Measurements from ENCODE around the gene STARD9. TPM values are rescaled to one million over a fixed set of nuclear protein-coding genes. Genes with fewer than 3 reads are reported as not detected.

Gene STARD9
- total RNA-seq, 1 donor from 2014 or later = 16.4 TPM

DNA sequence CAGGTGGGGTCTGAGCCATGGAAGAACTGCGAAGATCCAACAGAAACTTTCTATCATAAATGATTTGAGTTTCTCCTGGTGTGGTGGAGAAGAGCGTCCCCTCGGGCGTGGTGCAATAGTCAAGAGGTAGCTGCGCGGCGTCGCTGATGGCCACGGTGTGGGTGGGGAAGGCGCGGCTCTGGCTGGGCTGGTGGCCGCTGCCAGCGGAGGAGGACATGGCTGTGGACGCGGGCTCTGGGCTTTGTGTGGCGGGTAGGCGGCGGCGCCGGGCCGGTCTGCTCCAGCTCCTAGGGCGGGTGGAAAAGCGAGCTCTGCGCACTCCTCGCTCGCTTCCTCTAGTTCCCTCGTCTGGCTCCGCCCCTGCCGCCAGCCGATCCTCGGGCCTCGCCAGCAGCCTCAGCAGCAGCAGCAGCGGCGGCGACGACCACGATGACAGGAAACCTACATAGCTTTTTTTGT lies 5.9 kb downstream of the STARD9 start:
- H3K27me3 Mint-ChIP-seq (ENCODE audit: low read depth) = peaks cover 3% of the 10 kb centered on the region
- H3K4me1 Mint-ChIP-seq = peaks cover 50% of the 10 kb centered on the region
- H3K36me3 Mint-ChIP-seq (ENCODE audit: low read depth) = no peaks in the 10 kb centered on the region
- H3K27ac Mint-ChIP-seq (ENCODE audit: unreplicated experiment) = peak overlapping the region; percentile 17
- TF ChIP-seq, protein P1, sequence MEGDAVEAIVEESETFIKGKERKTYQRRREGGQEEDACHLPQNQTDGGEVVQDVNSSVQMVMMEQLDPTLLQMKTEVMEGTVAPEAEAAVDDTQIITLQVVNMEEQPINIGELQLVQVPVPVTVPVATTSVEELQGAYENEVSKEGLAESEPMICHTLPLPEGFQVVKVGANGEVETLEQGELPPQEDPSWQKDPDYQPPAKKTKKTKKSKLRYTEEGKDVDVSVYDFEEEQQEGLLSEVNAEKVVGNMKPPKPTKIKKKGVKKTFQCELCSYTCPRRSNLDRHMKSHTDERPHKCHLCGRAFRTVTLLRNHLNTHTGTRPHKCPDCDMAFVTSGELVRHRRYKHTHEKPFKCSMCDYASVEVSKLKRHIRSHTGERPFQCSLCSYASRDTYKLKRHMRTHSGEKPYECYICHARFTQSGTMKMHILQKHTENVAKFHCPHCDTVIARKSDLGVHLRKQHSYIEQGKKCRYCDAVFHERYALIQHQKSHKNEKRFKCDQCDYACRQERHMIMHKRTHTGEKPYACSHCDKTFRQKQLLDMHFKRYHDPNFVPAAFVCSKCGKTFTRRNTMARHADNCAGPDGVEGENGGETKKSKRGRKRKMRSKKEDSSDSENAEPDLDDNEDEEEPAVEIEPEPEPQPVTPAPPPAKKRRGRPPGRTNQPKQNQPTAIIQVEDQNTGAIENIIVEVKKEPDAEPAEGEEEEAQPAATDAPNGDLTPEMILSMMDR (conservative IDR thresholded peaks at IDR 0.05) = no peak
- DNase-seq (ENCODE audit: low read depth, low spot score) = peak; percentile 73
- peak overlapping the region; percentile 84 for H3K4me3 Mint-ChIP-seq
- H3K9me3 Mint-ChIP-seq = no peaks in the 10 kb centered on the region

DNA sequence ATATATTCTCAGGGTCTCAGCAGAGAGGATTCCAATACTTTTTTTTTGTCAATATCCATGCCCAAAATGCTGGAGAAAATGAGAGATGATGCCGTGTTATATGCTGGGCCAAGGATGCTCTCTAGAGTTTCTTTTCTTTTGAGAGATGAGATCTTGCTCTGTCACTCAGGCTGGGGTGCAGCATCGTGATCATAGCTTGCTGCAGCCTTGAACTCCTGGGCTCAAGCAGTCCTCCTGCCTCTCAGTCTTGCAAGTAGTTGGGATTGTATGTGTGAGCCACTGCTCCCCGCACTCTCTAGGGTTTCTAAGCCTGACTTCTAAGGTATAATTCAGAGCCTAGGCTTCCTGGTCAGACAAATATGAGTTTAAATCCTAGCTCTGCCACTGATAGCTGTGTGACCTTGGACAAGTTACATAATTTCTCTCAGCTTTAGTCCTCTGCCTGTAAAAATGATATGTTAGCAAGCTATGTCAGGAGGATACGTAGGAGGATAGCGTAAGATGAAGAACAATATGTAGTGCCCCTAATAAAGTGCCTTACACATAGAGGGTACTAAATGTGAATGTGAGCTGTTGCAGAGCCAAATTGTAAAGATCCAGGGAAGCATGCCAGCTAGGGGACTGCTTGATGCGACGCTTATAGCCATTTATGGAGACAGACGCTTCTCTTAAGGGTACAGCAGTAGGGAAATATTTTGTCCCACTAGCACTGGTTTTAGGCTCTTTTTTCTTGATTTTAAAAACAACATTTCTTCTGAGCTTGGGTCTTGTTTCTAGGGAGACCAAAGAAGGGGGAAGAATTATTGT lies 7.4 kb downstream of the STARD9 start:
- Mint-ChIP-seq H3K27me3 (ENCODE audit: low read depth) (no peaks in the 10 kb centered on the region), H3K9me3 (no peaks in the 10 kb centered on the region), H3K27ac (ENCODE audit: unreplicated experiment) (peak overlapping the region; percentile 60), H3K4me3 (peak overlapping the region; percentile 2), H3K36me3 (ENCODE audit: low read depth) (no peaks in the 10 kb centered on the region), H3K4me1 (peaks cover 44% of the 10 kb centered on the region)
- DNase-seq (ENCODE audit: low read depth, low spot score) = no peak
- TF ChIP-seq, protein P1 (conservative IDR thresholded peaks at IDR 0.05) = no peak

DNA sequence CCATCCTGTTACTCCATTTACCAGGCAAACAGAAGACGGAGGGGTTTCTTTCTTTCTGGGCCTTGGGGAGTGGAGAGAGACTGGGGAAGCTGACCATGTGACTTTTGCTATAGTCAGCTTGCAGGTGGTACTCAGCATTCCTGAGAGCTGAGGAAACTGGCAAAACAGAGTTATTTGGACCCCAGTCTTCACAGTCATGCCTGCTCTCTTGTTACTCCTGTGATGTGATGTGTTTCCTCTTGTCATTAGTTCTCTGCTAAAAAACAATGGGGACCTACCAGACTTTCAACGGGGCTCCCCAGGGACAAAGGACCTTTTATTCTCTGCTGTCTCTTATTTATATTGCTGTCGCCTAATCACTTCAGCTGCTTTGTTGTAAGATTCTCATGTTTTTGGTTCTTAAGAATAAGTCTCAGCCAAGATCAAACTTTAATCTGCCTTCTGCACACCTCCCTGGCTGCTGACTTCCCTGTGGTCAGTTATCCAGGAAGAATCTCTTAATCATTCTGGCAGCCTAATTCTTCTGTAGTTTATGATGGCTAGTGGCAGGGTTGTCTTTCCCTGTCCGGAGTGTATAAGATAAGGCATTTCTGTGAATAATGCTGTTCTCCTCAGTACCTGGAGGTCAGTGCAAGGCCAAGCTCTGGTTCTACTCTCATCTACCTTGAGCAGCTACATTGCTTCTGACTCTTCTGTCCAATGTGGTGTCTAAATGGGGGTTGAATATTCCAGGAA lies 8.8 kb downstream of the STARD9 start:
- Mint-ChIP-seq H3K27me3 (ENCODE audit: low read depth) (no peaks in the 10 kb centered on the region), H3K4me3 (peak overlapping the region; percentile 24), H3K9me3 (no peaks in the 10 kb centered on the region), H3K4me1 (peaks cover 35% of the 10 kb centered on the region), H3K36me3 (ENCODE audit: low read depth) (peaks cover 5% of the 10 kb centered on the region), H3K27ac (ENCODE audit: unreplicated experiment) (no peak overlapping the region)
- DNase-seq (ENCODE audit: low read depth, low spot score) = no peak
- TF ChIP-seq, protein P1 (conservative IDR thresholded peaks at IDR 0.05) = no peak

DNA sequence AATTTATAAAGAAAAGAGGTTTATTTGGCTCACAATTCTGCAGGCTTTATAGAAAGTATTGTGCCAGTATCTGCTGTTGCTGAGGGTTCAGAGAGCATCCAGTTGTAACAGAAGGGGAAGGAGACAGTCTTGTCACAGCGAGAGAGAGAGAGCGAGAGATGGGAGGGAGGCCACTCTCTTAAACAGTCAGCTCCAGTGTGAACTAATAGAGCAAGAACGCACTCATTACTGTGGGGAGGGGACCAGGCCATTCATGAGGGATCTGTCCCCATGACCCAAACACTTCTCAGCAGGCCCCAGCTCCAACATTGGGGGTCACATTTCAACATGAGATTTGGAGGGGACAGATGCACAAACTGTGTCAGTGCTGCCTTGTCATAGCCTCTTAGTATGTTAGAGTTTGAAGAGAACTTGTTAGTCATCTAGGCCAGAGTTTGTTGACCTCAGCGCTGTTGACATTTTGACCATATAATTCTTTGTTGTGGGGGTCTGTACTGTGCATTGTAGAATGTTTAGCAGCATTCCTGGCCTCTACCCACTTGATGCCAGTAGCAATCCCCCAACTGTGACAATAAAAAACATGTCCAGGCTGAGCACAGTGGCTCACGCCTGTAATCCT lies 15.3 kb downstream of the STARD9 start:
- H3K27me3 Mint-ChIP-seq (ENCODE audit: low read depth) = no peaks in the 10 kb centered on the region
- peaks cover 4% of the 10 kb centered on the region for H3K4me1 Mint-ChIP-seq
- TF ChIP-seq, protein P1 (conservative IDR thresholded peaks at IDR 0.05) = no peak
- no peak for DNase-seq (ENCODE audit: low read depth, low spot score)
- H3K9me3 Mint-ChIP-seq = no peaks in the 10 kb centered on the region
- peak overlapping the region; percentile 46 for H3K27ac Mint-ChIP-seq (ENCODE audit: unreplicated experiment)
- peaks cover 12% of the 10 kb centered on the region for H3K36me3 Mint-ChIP-seq (ENCODE audit: low read depth)
- no peak overlapping the region for H3K4me3 Mint-ChIP-seq

DNA sequence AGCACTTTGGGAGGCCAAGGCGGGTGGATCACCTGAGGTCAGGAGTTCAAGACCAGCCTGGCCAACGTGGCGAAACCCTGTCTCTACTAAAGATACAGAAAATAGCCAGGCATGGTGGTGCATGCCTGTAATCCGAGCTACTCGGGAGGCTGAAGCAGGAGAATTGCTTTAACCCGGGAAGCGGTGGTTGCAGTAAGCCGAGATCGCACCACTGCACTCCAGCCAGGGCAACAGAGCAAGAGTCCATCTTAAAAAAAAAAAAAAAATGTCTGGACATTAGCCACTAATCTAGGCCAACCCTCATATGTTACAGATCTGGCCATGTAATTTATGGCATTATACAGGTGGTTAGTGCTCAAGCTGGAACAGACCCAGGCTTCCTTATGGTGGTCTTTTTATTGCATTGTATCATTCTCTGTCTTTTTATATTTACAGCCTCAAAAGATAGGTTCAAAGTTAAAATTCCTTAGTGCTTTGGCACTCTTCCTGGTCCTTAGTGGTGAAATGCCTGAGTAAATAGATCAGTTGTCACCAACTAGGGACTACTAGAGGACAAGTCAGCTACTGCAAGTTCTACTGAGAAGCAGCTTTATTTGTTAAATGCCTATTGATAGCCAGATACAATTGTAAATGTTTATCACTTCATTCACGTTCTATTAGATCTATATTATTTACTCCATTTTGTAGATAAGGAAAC lies 16.0 kb downstream of the STARD9 start:
- H3K27ac Mint-ChIP-seq (ENCODE audit: unreplicated experiment) = no peak overlapping the region
- no peak for DNase-seq (ENCODE audit: low read depth, low spot score)
- no peaks in the 10 kb centered on the region for H3K27me3 Mint-ChIP-seq (ENCODE audit: low read depth)
- H3K4me3 Mint-ChIP-seq = no peak overlapping the region
- no peaks in the 10 kb centered on the region for H3K9me3 Mint-ChIP-seq
- peaks cover 4% of the 10 kb centered on the region for H3K4me1 Mint-ChIP-seq
- peaks cover 12% of the 10 kb centered on the region for H3K36me3 Mint-ChIP-seq (ENCODE audit: low read depth)
- TF ChIP-seq, protein P1 (conservative IDR thresholded peaks at IDR 0.05) = peak; percentile 46

Data from neural crest cell (in vitro differentiated cells).